Duodenal mucosa (tissue), 2 donors: ENCODE data around the gene MGAT4B.

ENCODE experiments used
- H3K27ac ChIP-seq: one replicate; pipeline ENCODE4 v1.7.0; 2013; ENCODE audit warnings: low read depth, low read length
- H3K27me3 ChIP-seq, 2 donors: one replicate each; pipeline ENCODE4 v1.7.0; 2013; ENCODE audit warnings: low read length in 2 of 2, control low read depth in 1 of 2; ENCODE audit not compliant: insufficient read depth in 2 of 2, control insufficient read depth in 1 of 2
- H3K36me3 ChIP-seq, 2 donors: one replicate each; pipeline ENCODE4 v1.7.0; 2013; ENCODE audit warnings: low read length in 2 of 2, control low read depth in 1 of 2; ENCODE audit not compliant: insufficient read depth in 2 of 2, control insufficient read depth in 1 of 2
- H3K4me1 ChIP-seq, 2 donors: one replicate each; pipeline ENCODE4 v1.7.0; 2013; ENCODE audit warnings: low read length in 2 of 2, control low read depth in 1 of 2; ENCODE audit not compliant: insufficient read depth in 2 of 2, control insufficient read depth in 1 of 2
- H3K4me3 ChIP-seq, 2 donors: one replicate each; pipeline ENCODE4 v1.7.0; 2013; ENCODE audit warnings: low read length in 2 of 2, low read depth in 1 of 2
- H3K9ac ChIP-seq, 2 donors: one replicate each; pipeline ENCODE4 v1.7.0; 2013; ENCODE audit warnings: low read length in 2 of 2, low read depth in 1 of 2
- H3K9me3 ChIP-seq, 2 donors: one replicate each; pipeline ENCODE4 v1.7.0; 2013; ENCODE audit warnings: low read length in 2 of 2, control low read depth in 1 of 2; ENCODE audit not compliant: control insufficient read depth in 1 of 2

The MGAT4B gene

DNA sequence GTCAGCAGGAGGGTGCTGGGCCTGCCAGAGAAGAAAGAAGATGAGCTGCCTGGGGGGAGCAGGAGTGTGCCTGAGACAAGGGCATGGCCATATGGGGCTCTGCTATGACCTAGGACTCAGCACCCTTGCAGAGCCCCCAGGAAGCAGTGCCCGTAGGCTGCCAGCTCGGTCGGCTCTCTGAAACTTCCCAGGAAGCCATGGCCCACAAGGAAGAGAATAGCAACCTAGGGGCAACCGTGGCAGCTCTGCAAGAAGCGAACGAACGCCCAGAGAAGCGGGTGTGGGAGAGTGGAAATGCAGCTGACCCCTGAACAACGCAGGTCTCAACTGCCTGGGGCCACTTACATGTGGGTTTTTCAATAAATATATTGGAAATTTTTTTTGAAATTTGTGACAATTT is 23.5 kb downstream of the MGAT4B start:
- Histone ChIP-seq H3K36me3 (peaks cover 2 to 17% of the 10 kb centered on the region in 2 donors), H3K9ac (no peak overlapping the region), H3K9me3 (no peaks in the 10 kb centered on the region), H3K4me3 (no peak overlapping the region), H3K4me1 (peaks cover 0 to 6% of the 10 kb centered on the region in 2 donors), H3K27me3 (no peaks in the 10 kb centered on the region), H3K27ac (no peak overlapping the region)

- Histone ChIP-seq H3K9ac (no peak overlapping the region), H3K9me3 (no peaks in the 10 kb centered on the region), H3K27ac (no peak overlapping the region), H3K4me3 (no peak overlapping the region), H3K36me3 (peaks cover 6 to 25% of the 10 kb centered on the region in 2 donors), H3K4me1 (peaks cover 0 to 6% of the 10 kb centered on the region in 2 donors), H3K27me3 (no peaks in the 10 kb centered on the region)
Observed at GRCh38 chr5:179781846-179782245, 24.8 kb downstream of the MGAT4B start.

- no peak overlapping the region for H3K9ac ChIP-seq
- H3K27me3 ChIP-seq: no peaks in the 10 kb centered on the region
- peaks cover 15 to 39% of the 10 kb centered on the region in 2 donors for H3K36me3 ChIP-seq
- no peaks in the 10 kb centered on the region for H3K9me3 ChIP-seq
- H3K27ac ChIP-seq: no peak overlapping the region
- H3K4me3 ChIP-seq: no peak overlapping the region
- peaks cover 0 to 6% of the 10 kb centered on the region in 2 donors for H3K4me1 ChIP-seq
Observed at GRCh38 chr5:179780362-179780761, 26.3 kb downstream of the MGAT4B start.

DNA sequence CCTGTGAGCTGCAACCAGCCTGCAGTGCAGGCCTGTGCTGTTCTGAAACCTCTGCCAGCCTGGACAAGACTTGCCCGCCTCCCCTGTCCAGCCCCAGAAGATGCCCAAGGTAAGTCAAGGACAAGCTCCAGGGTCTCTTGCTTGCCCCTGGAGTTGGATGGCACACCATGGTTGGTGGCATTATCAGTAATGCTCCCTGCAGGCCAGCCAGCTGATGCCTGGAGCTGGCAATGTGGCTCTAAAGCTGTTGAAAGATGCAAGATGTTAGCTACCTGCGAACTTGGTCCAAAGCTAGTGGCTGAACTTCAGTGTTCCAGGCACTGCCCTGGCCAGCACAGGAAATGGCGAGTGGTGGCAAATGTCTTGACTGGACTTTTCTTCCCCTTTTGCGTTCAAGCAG is 26.8 kb downstream of the MGAT4B start:
- Histone ChIP-seq H3K9ac (no peak overlapping the region), H3K36me3 (peaks cover 16 to 43% of the 10 kb centered on the region in 2 donors), H3K4me1 (peaks cover 0 to 6% of the 10 kb centered on the region in 2 donors), H3K27me3 (no peaks in the 10 kb centered on the region), H3K4me3 (no peak overlapping the region), H3K9me3 (no peaks in the 10 kb centered on the region), H3K27ac (no peak overlapping the region)

DNA sequence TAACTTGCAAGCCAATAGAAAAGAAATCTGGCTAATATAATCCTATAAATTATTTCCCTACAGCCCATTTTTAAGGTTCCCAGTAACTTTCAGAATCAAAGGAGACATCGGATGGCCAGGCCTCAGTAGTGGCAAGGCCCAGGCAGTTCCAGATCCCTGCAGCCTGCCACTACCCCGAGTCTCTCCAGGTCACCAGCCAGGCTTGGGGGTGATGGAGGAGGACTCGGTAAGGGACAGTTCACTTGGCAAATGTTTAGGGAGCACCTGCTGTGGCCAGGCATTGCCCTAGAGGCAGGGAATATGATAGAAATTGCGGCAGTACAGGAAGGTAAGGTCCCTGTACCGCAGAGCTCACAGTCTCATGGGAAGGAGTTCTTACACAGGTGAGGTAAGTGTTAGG is 28.1 kb downstream of the MGAT4B start:
- H3K4me1 ChIP-seq: peaks cover 0 to 6% of the 10 kb centered on the region in 2 donors
- no peak overlapping the region for H3K27ac ChIP-seq
- no peak overlapping the region for H3K9ac ChIP-seq
- H3K4me3 ChIP-seq: no peak overlapping the region
- no peaks in the 10 kb centered on the region for H3K9me3 ChIP-seq
- H3K36me3 ChIP-seq: peaks cover 24 to 56% of the 10 kb centered on the region in 2 donors
- H3K27me3 ChIP-seq: no peaks in the 10 kb centered on the region

DNA sequence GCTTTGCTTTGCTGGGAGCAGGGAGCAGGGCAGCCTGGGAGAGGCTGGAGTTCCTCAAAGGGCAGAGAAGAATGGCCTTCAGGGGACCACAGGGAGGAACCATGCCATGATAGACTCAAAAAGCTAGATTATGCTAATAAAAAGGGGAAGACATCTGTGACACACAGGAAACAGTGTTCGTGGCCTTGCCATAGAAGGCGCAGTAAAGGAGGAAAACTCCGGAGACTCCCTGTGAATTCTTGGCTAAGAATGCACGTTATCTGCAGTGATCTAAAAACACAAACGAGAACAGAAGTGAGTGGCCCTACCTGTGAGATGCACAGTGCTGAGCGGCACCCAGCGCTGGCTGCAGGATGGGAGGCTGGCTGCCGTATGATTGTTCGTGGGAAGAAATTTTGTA is 28.8 kb downstream of the MGAT4B start:
- H3K36me3 ChIP-seq: peaks cover 30 to 63% of the 10 kb centered on the region in 2 donors
- H3K4me1 ChIP-seq: peaks cover 0 to 6% of the 10 kb centered on the region in 2 donors
- H3K9ac ChIP-seq: no peak overlapping the region
- H3K27ac ChIP-seq: no peak overlapping the region
- no peaks in the 10 kb centered on the region for H3K9me3 ChIP-seq
- H3K4me3 ChIP-seq: no peak overlapping the region
- no peaks in the 10 kb centered on the region for H3K27me3 ChIP-seq

- H3K36me3 ChIP-seq: peaks cover 32 to 67% of the 10 kb centered on the region in 2 donors
- H3K4me3 ChIP-seq: no peak overlapping the region
- no peak overlapping the region for H3K27ac ChIP-seq
- H3K27me3 ChIP-seq: no peaks in the 10 kb centered on the region
- no peaks in the 10 kb centered on the region for H3K9me3 ChIP-seq
- no peak overlapping the region for H3K9ac ChIP-seq
- H3K4me1 ChIP-seq: peaks cover 0 to 6% of the 10 kb centered on the region in 2 donors
Observed at GRCh38 chr5:179777456-179777855, 29.2 kb downstream of the MGAT4B start.

GRCh38 chr5:179776411-179776938 is 30.2 kb downstream of the MGAT4B start:
- Histone ChIP-seq H3K4me3 (no peak overlapping the region), H3K27ac (no peak overlapping the region), H3K9ac (no peak overlapping the region), H3K9me3 (no peaks in the 10 kb centered on the region), H3K4me1 (peaks cover 0 to 6% of the 10 kb centered on the region in 2 donors), H3K27me3 (no peaks in the 10 kb centered on the region), H3K36me3 (peaks cover 37 to 75% of the 10 kb centered on the region in 2 donors)

DNA sequence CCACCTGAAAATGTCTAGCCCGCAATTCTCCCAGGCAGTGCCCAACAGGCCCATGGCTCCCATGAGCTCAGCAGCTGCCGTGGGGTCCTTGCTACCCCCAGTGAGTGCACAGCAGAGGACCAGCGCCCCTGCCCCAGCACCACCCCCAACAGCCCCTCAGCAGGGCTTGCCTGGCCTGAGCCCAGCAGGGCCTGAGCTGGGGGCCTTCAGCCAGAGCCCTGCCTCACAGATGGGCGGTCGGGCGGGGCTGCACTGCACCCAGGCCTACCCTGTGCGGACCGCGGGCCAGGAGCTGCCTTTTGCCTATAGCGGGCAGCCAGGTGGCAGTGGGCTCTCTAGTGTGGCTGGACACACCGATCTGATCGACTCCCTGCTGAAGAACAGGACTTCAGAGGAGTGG is 32.2 kb downstream of the MGAT4B start:
- no peaks in the 10 kb centered on the region for H3K9me3 ChIP-seq
- H3K27ac ChIP-seq: no peak overlapping the region
- H3K4me1 ChIP-seq: no peaks in the 10 kb centered on the region
- peaks cover 47 to 86% of the 10 kb centered on the region in 2 donors for H3K36me3 ChIP-seq
- no peak overlapping the region for H3K4me3 ChIP-seq
- H3K9ac ChIP-seq: no peak overlapping the region
- no peaks in the 10 kb centered on the region for H3K27me3 ChIP-seq

DNA sequence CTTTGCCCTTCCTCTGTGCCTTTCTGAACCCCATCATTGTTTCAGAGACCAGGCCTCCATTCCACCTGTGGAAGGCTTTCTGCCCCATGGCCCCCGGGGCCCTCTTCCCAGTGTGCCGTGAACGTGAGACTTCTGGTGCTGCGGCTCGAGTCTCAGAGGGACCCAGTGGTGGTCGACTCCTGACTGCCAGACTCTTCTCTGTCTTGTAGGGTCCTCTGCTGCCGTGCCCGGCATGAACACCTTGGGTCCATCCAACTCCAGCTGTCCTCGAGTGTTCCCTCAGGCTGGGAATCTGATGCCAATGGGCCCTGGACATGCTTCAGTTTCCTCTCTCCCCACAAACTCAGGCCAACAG is 33.0 kb downstream of the MGAT4B start:
- Histone ChIP-seq H3K27me3 (no peaks in the 10 kb centered on the region), H3K27ac (no peak overlapping the region), H3K36me3 (peaks cover 54 to 89% of the 10 kb centered on the region in 2 donors), H3K4me3 (no peak overlapping the region), H3K9me3 (no peaks in the 10 kb centered on the region), H3K9ac (no peak overlapping the region), H3K4me1 (no peaks in the 10 kb centered on the region)

- Histone ChIP-seq H3K36me3 (peaks cover 51 to 89% of the 10 kb centered on the region in 2 donors), H3K9ac (no peak overlapping the region), H3K4me1 (peaks cover 0 to 3% of the 10 kb centered on the region in 2 donors)
Observed at GRCh38 chr5:179772351-179772750, 34.3 kb downstream of the MGAT4B start.

More at GRCh38 chr5:179772351-179772750, 34.3 kb downstream of the MGAT4B start:
- Histone ChIP-seq H3K27ac (no peak overlapping the region), H3K9me3 (no peaks in the 10 kb centered on the region), H3K27me3 (no peaks in the 10 kb centered on the region), H3K4me3 (no peak overlapping the region)
